Ascending aorta (tissue), 2 donors: ENCODE measurements around the gene FAM107B. TPM values are rescaled to one million over a fixed set of nuclear protein-coding genes. Genes with fewer than 3 reads are reported as not detected.

Source experiments
- DNase-seq, 2 donors: peaks; one replicate each; pipeline ENCODE4 v3.0.0-alpha.2; 2019; ENCODE audit warnings: low spot score in 2 of 2
- H3K27ac ChIP-seq, 2 donors: fragments of 200-600 bp; sonication (generic); one replicate each; pipeline ENCODE4 v1.5.1; 2016 to 2017; ENCODE audit warnings: mild to moderate bottlenecking in 1 of 2
- H3K27me3 ChIP-seq: fragments of 200-600 bp; sonication (generic); one replicate; pipeline ENCODE4 v1.5.1; 2017
- H3K36me3 ChIP-seq, 2 donors: fragments of 200-600 bp; sonication (generic); one replicate each; pipeline ENCODE4 v1.5.1; 2016
- H3K4me1 ChIP-seq, 2 donors: fragments of 200-600 bp; sonication (generic); one replicate each; pipeline ENCODE4 v1.5.1; 2016 to 2017; ENCODE audit warnings: mild to moderate bottlenecking in 1 of 2
- H3K4me3 ChIP-seq, 2 donors: fragments of 200-600 bp; sonication (generic); one replicate each; pipeline ENCODE4 v1.5.1; 2016 to 2017; ENCODE audit warnings: mild to moderate bottlenecking in 1 of 2
- H3K9me3 ChIP-seq, 2 donors: fragments of 200-600 bp; sonication (generic); one replicate each; pipeline ENCODE4 v1.5.1; 2016
- CTCF ChIP-seq, 3 experiments: fragments of 200-600 bp in 2 of 3; fragments of 450-650 bp in 1 of 3; sonication (generic) in 2 of 3; IDR thresholded peaks; one replicate each; pipeline ENCODE4 v1.5.1; 2016 to 2019; ENCODE audit warnings: antibody characterized with exemption in 3 of 3, mild to moderate bottlenecking in 1 of 3, moderate library complexity in 1 of 3
- intact Hi-C: fragments of 100-400 bp; cut with DNase I; formaldehyde crosslinking; loops from one replicate; pipeline ENCODE4 v1.15.1; 2023
- total RNA-seq: library from RNA; depleted of rRNA; stranded (reverse); fragments of >200 nt; gene quantifications from one replicate; pipeline ENCODE4 v1.1.0, GENCODE V29; 2016

The FAM107B gene
- total RNA-seq, 1 donor from 2014 or later: 3.7 TPM

GRCh38 chr10:14674376-14675050, 100.2 kb downstream of the FAM107B start:
- H3K27ac ChIP-seq: no peak overlapping the region
- TF ChIP-seq CTCF (IDR thresholded peaks at IDR 0.05): no peak

GRCh38 chr10:14673189-14673861, 101.4 kb downstream of the FAM107B start:
- Histone ChIP-seq H3K36me3 (no peaks in the 10 kb centered on the region), H3K27me3 (no peaks in the 10 kb centered on the region), H3K9me3 (no peaks in the 10 kb centered on the region), H3K4me1 (peaks cover 0 to 3% of the 10 kb centered on the region in 2 donors), H3K4me3 (no peak overlapping the region), H3K27ac (no peak overlapping the region)
- no peak for TF ChIP-seq CTCF (IDR thresholded peaks at IDR 0.05)
- no peak for DNase-seq
- intact Hi-C loops: no loop called here

More at GRCh38 chr10:14674376-14675050, 100.2 kb downstream of the FAM107B start:
- intact Hi-C loops: no loop called here
- Histone ChIP-seq H3K9me3 (no peaks in the 10 kb centered on the region), H3K4me3 (no peak overlapping the region), H3K27me3 (no peaks in the 10 kb centered on the region), H3K4me1 (peaks cover 0 to 3% of the 10 kb centered on the region in 2 donors), H3K36me3 (no peaks in the 10 kb centered on the region)
- DNase-seq: no peak

- Histone ChIP-seq H3K9me3 (no peaks in the 10 kb centered on the region), H3K27me3 (no peaks in the 10 kb centered on the region), H3K27ac (no peak overlapping the region), H3K4me1 (peaks cover 0 to 3% of the 10 kb centered on the region in 2 donors), H3K4me3 (no peak overlapping the region), H3K36me3 (no peaks in the 10 kb centered on the region)
- DNase-seq: no peak
- intact Hi-C loops: no loop called here
- no peak for TF ChIP-seq CTCF (IDR thresholded peaks at IDR 0.05)
Observed at GRCh38 chr10:14671386-14671831, 103.3 kb downstream of the FAM107B start.

GRCh38 chr10:14670551-14671240, 104.0 kb downstream of the FAM107B start:
- no peaks in the 10 kb centered on the region for H3K36me3 ChIP-seq
- no peak for TF ChIP-seq CTCF (IDR thresholded peaks at IDR 0.05)
- H3K27ac ChIP-seq: no peak overlapping the region
- DNase-seq: no peak
- H3K4me3 ChIP-seq: no peak overlapping the region
- no peaks in the 10 kb centered on the region for H3K27me3 ChIP-seq
- H3K9me3 ChIP-seq: no peaks in the 10 kb centered on the region
- H3K4me1 ChIP-seq: peaks cover 0 to 3% of the 10 kb centered on the region in 2 donors
- intact Hi-C loops: no loop called here

- intact Hi-C loops: no loop called here
- Histone ChIP-seq H3K4me1 (peaks cover 0 to 3% of the 10 kb centered on the region in 2 donors), H3K27me3 (no peaks in the 10 kb centered on the region), H3K4me3 (no peak overlapping the region), H3K36me3 (no peaks in the 10 kb centered on the region), H3K27ac (no peak overlapping the region), H3K9me3 (no peaks in the 10 kb centered on the region)
- DNase-seq: no peak
- TF ChIP-seq CTCF (IDR thresholded peaks at IDR 0.05): no peak
Observed at GRCh38 chr10:14669576-14669975, 105.1 kb downstream of the FAM107B start.
